H9 (cell line): ENCODE data around the gene SMIM36. TPM values are rescaled to one million over a fixed set of nuclear protein-coding genes. Genes with fewer than 3 reads are reported as not detected.

Experiments used
- DNase-seq: peaks from one replicate; pipeline ENCODE4 v3.0.0-alpha.2; 2017
- H2AFZ ChIP-seq: one replicate; pipeline ENCODE4 v1.6.1; 2013; ENCODE audit warnings: mild to moderate bottlenecking, low read length, control low read depth, moderate library complexity
- H2AK5ac ChIP-seq: 2 replicates; pipeline ENCODE4 v1.6.1; 2013; ENCODE audit warnings: low read length, control low read depth, mixed read lengths; ENCODE audit not compliant: insufficient read length
- H2BK120ac ChIP-seq: one replicate; pipeline ENCODE4 v1.6.1; 2013; ENCODE audit warnings: low read depth, mild to moderate bottlenecking, low read length, control low read depth, inconsistent platforms; ENCODE audit not compliant: poor library complexity, severe bottlenecking
- H2BK12ac ChIP-seq: 2 replicates; pipeline ENCODE4 v1.6.1; 2013; ENCODE audit warnings: low read length, control low read depth, mixed read lengths, low read depth; ENCODE audit not compliant: insufficient read length
- H2BK15ac ChIP-seq: 2 replicates; pipeline ENCODE4 v1.6.1; 2013; ENCODE audit warnings: low read depth, low read length, control low read depth
- H2BK20ac ChIP-seq: one replicate; pipeline ENCODE4 v1.6.1; 2013; ENCODE audit warnings: low read depth, mild to moderate bottlenecking, low read length, control low read depth, inconsistent platforms; ENCODE audit not compliant: poor library complexity, severe bottlenecking
- H2BK5ac ChIP-seq: 2 replicates; pipeline ENCODE4 v1.6.1; 2013; ENCODE audit warnings: low read length, control low read depth, mixed read lengths; ENCODE audit not compliant: insufficient read length
- H3K14ac ChIP-seq: 2 replicates; pipeline ENCODE4 v1.6.1; 2013; ENCODE audit warnings: low read length, control low read depth; ENCODE audit not compliant: insufficient read depth
- H3K18ac ChIP-seq: 2 replicates; pipeline ENCODE4 v1.6.1; 2013; ENCODE audit warnings: low read depth, mild to moderate bottlenecking, mixed read lengths, low read length, control low read depth; ENCODE audit not compliant: insufficient read length
- H3K23ac ChIP-seq: 2 replicates; pipeline ENCODE4 v1.6.1; 2013; ENCODE audit warnings: low read length, control low read depth, mixed read lengths, low read depth; ENCODE audit not compliant: insufficient read length
- H3K23me2 ChIP-seq: 2 replicates; pipeline ENCODE4 v1.6.1; 2013; ENCODE audit warnings: low read depth, mild to moderate bottlenecking, mixed read lengths, low read length, control low read depth; ENCODE audit not compliant: insufficient read length, poor library complexity, severe bottlenecking
- H3K27ac ChIP-seq: 2 replicates; pipeline ENCODE4 v1.5.1; 2013; ENCODE audit warnings: low read length, control low read depth, mixed read lengths, low read depth; ENCODE audit not compliant: insufficient read length
- H3K27me3 ChIP-seq: 2 replicates; pipeline ENCODE4 v1.6.1; 2013; ENCODE audit warnings: low read length, control low read depth, inconsistent platforms; ENCODE audit not compliant: insufficient read depth
- H3K4ac ChIP-seq: 2 replicates; pipeline ENCODE4 v1.6.1; 2013; ENCODE audit warnings: low read depth, mild to moderate bottlenecking, control low read depth, inconsistent platforms, low read length, moderate library complexity
- H3K4me1 ChIP-seq: 2 replicates; pipeline ENCODE4 v1.6.1; 2013; ENCODE audit warnings: low read length, control low read depth, inconsistent platforms; ENCODE audit not compliant: insufficient read depth
- H3K4me2 ChIP-seq: 2 replicates; pipeline ENCODE4 v1.6.1; 2013; ENCODE audit warnings: low read length, control low read depth, mixed read lengths; ENCODE audit not compliant: insufficient read length, insufficient read depth
- H3K56ac ChIP-seq: 2 replicates; pipeline ENCODE4 v1.6.1; 2013; ENCODE audit warnings: low read depth, mild to moderate bottlenecking, mixed read lengths, low read length, control low read depth; ENCODE audit not compliant: insufficient read length
- H3K79me1 ChIP-seq: 2 replicates; pipeline ENCODE4 v1.6.1; 2013; ENCODE audit warnings: low read depth, mild to moderate bottlenecking, moderate library complexity, low read length, control low read depth, inconsistent platforms; ENCODE audit not compliant: insufficient read depth, poor library complexity, severe bottlenecking
- H3K79me2 ChIP-seq: 2 replicates; pipeline ENCODE4 v1.6.1; 2013; ENCODE audit warnings: low read length, control low read depth, inconsistent platforms; ENCODE audit not compliant: insufficient read depth
- H3K9ac ChIP-seq: 2 replicates; pipeline ENCODE4 v1.6.1; 2013; ENCODE audit warnings: low read length, control low read depth, mixed read lengths; ENCODE audit not compliant: insufficient read length; ENCODE audit errors: extremely low read depth
- H3K9me3 ChIP-seq: one replicate; pipeline ENCODE4 v1.6.1; 2013; ENCODE audit warnings: low read depth, low read length, inconsistent platforms; ENCODE audit not compliant: control insufficient read depth
- H3T11ph ChIP-seq: one replicate; pipeline ENCODE4 v1.6.1; 2013; ENCODE audit warnings: mild to moderate bottlenecking, low read length, control low read depth, inconsistent platforms
- H4K20me1 ChIP-seq: one replicate; pipeline ENCODE4 v1.6.1; 2013; ENCODE audit not compliant: control insufficient read depth, insufficient read length, insufficient read depth
- H4K5ac ChIP-seq: 2 replicates; pipeline ENCODE4 v1.6.1; 2013; ENCODE audit warnings: low read depth, mild to moderate bottlenecking, mixed read lengths, low read length, control low read depth; ENCODE audit not compliant: insufficient read length
- H4K8ac ChIP-seq: replicated peaks from 2 replicates; pipeline ENCODE4 v1.6.1; 2013; ENCODE audit warnings: low read length, control low read depth, mixed read lengths, low read depth; ENCODE audit not compliant: insufficient read length
- H4K91ac ChIP-seq: 2 replicates; pipeline ENCODE4 v1.6.1; 2013; ENCODE audit warnings: low read depth, mild to moderate bottlenecking, moderate library complexity, mixed read lengths, low read length, control low read depth; ENCODE audit not compliant: insufficient read length
- H3K27ac Mint-ChIP-seq, 3 experiments: 2 replicates in 2 of 3; 3 replicates in 1 of 3; pipeline ENCODE4 v1.8.0; 2020 to 2021; ENCODE audit warnings: mixed read lengths in 3 of 3, mild to moderate bottlenecking in 1 of 3, moderate library complexity in 1 of 3
- H3K27me3 Mint-ChIP-seq: 2 replicates; pipeline ENCODE4 v1.8.0; 2021; ENCODE audit warnings: low read depth, mild to moderate bottlenecking, moderate library complexity, mixed read lengths
- H3K36me3 Mint-ChIP-seq, 3 experiments: 2 replicates in 2 of 3; 3 replicates in 1 of 3; pipeline ENCODE4 v1.8.0; 2020 to 2021; ENCODE audit warnings: low read depth in 3 of 3, mixed read lengths in 3 of 3; ENCODE audit not compliant: insufficient read depth in 1 of 3
- H3K4me1 Mint-ChIP-seq, 2 experiments: 2 replicates each; pipeline ENCODE4 v1.8.0; 2020; ENCODE audit warnings: mixed read lengths in 2 of 2
- H3K4me3 Mint-ChIP-seq, 2 experiments: 2 replicates in 1 of 2; 3 replicates in 1 of 2; pipeline ENCODE4 v1.8.0; 2020 to 2021; ENCODE audit warnings: mild to moderate bottlenecking in 2 of 2, mixed read lengths in 2 of 2, moderate library complexity in 1 of 2
- H3K9me3 Mint-ChIP-seq, 2 experiments: 2 replicates in 1 of 2; 3 replicates in 1 of 2; pipeline ENCODE4 v1.8.0; 2020; ENCODE audit warnings: mild to moderate bottlenecking in 2 of 2, mixed read lengths in 2 of 2, moderate library complexity in 1 of 2
- CTCF ChIP-seq: fragments of 200-600 bp; sonication (generic); conservative IDR thresholded peaks from 3 replicates; pipeline ENCODE4 v1.8.0; 2021; ENCODE audit warnings: antibody characterized with exemption, mild to moderate bottlenecking
- WGBS: extraction: QIAGEN DNeasy Blood & Tissue Kit; methylation state at CpG from one replicate; pipeline ENCODE4 v1.1.7; 2013; ENCODE audit warnings: missing lambda C conversion rate, low lambda C conversion rate, mixed read lengths; ENCODE audit not compliant: insufficient read length; ENCODE audit errors: extremely low coverage; 5-methylcytosine and 5-hydroxymethylcytosine counted together
- total RNA-seq: library from RNA; stranded (reverse); gene quantifications from 2 replicates; pipeline ENCODE4 v1.2.1, GENCODE V29; 2021

The SMIM36 gene
- total RNA-seq, 1 experiment from 2014 or later: not detected

- no peak overlapping the region for H2BK15ac ChIP-seq
- Mint-ChIP-seq H3K4me1 (peaks cover 0 to 4% of the 10 kb centered on the region in 2 experiments; a peak in 1 of 4 replicates), H3K27ac (no peak overlapping the region), H3K36me3 (no peaks in the 10 kb centered on the region), H3K27me3 (no peaks in the 10 kb centered on the region), H3K9me3 (no peaks in the 10 kb centered on the region), H3K4me3 (no peak overlapping the region)
- H3K23ac ChIP-seq: no peak overlapping the region
- no peaks in the 10 kb centered on the region for H3K79me2 ChIP-seq
- H2BK5ac ChIP-seq: no peak overlapping the region
- H3K9me3 ChIP-seq: no peaks in the 10 kb centered on the region
- no peak for TF ChIP-seq CTCF
- no peak overlapping the region for H4K91ac ChIP-seq
- no peak overlapping the region for H2AK5ac ChIP-seq
- H3K4me1 ChIP-seq: no peaks in the 10 kb centered on the region
- no peaks in the 10 kb centered on the region for H3K23me2 ChIP-seq
- H2BK12ac ChIP-seq: no peak overlapping the region
- WGBS: no CpG with 5 or more reads among the region's 5 CpGs
- no peak overlapping the region for H3K14ac ChIP-seq
- no peak overlapping the region for H4K8ac ChIP-seq
- H3K4ac ChIP-seq: no peak overlapping the region
- no peak overlapping the region for H4K5ac ChIP-seq
- no peak overlapping the region for H3K9ac ChIP-seq
- H3K18ac ChIP-seq: no peak overlapping the region
- H4K20me1 ChIP-seq: no peaks in the 10 kb centered on the region
- H2BK20ac ChIP-seq: no peak overlapping the region
- H3K56ac ChIP-seq: no peak overlapping the region
- H3K4me2 ChIP-seq: no peak overlapping the region
- H3K79me1 ChIP-seq: no peaks in the 10 kb centered on the region
- H2AFZ ChIP-seq: no peak overlapping the region
- no peak overlapping the region for H3T11ph ChIP-seq
- H2BK120ac ChIP-seq: no peak overlapping the region
- no peak for DNase-seq
- H3K27me3 ChIP-seq: no peaks in the 10 kb centered on the region
- H3K27ac ChIP-seq: no peak overlapping the region
These were observed 19.9 kb upstream of the SMIM36 start for GRCh38 chr17:55531053-55531728.
